HL-60 (cell line): Measurements from ENCODE around the gene SNTG2.

Source experiments
- GABPA ChIP-seq: IDR thresholded peaks from 2 replicates; pipeline ENCODE4 v1.6.1; 2012; ENCODE audit warnings: low read depth
- POLR2AphosphoS5 ChIP-seq: IDR thresholded peaks from 2 replicates; pipeline ENCODE4 v1.6.1; 2012; ENCODE audit warnings: low read depth
- SPI1 ChIP-seq: IDR thresholded peaks from 2 replicates; pipeline ENCODE4 v1.6.1; 2012; ENCODE audit warnings: low read depth, mild to moderate bottlenecking, borderline replicate concordance
- TF ChIP-seq, protein P1 (sequence below): IDR thresholded peaks from one replicate; pipeline ENCODE4 v1.5.1; 2011; ENCODE audit warnings: low read length, control low read depth, inconsistent platforms; ENCODE audit not compliant: insufficient read depth
- TF ChIP-seq, protein P2 (sequence below): IDR thresholded peaks from 2 replicates; pipeline ENCODE4 v1.6.1; 2012; ENCODE audit warnings: low read depth; ENCODE audit not compliant: insufficient replicate concordance

DNA sequence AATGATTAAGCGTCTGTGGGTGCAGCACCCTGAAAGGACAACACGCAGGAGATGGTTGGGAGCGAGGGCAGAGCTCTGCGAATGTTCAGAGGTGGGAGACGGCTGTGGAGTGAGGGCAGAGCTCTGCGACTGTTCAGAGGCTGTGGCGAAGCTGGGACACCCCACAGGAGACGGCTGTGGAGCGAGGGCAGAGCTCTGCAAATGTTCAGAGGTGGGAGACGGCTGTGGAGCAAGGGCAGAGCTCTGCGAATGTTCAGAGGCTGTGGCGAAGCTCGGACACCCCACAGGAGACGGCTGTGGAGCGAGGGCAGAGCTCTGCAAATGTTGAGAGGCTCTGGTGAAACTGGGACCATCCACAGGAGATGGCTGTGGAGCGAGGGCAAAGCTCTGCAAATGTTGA is 40.0 kb upstream of the SNTG2 start:
- TF ChIP-seq, protein P1, sequence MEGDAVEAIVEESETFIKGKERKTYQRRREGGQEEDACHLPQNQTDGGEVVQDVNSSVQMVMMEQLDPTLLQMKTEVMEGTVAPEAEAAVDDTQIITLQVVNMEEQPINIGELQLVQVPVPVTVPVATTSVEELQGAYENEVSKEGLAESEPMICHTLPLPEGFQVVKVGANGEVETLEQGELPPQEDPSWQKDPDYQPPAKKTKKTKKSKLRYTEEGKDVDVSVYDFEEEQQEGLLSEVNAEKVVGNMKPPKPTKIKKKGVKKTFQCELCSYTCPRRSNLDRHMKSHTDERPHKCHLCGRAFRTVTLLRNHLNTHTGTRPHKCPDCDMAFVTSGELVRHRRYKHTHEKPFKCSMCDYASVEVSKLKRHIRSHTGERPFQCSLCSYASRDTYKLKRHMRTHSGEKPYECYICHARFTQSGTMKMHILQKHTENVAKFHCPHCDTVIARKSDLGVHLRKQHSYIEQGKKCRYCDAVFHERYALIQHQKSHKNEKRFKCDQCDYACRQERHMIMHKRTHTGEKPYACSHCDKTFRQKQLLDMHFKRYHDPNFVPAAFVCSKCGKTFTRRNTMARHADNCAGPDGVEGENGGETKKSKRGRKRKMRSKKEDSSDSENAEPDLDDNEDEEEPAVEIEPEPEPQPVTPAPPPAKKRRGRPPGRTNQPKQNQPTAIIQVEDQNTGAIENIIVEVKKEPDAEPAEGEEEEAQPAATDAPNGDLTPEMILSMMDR = no peak
- no peak for TF ChIP-seq POLR2AphosphoS5
- no peak for TF ChIP-seq SPI1
- TF ChIP-seq, protein P2, sequence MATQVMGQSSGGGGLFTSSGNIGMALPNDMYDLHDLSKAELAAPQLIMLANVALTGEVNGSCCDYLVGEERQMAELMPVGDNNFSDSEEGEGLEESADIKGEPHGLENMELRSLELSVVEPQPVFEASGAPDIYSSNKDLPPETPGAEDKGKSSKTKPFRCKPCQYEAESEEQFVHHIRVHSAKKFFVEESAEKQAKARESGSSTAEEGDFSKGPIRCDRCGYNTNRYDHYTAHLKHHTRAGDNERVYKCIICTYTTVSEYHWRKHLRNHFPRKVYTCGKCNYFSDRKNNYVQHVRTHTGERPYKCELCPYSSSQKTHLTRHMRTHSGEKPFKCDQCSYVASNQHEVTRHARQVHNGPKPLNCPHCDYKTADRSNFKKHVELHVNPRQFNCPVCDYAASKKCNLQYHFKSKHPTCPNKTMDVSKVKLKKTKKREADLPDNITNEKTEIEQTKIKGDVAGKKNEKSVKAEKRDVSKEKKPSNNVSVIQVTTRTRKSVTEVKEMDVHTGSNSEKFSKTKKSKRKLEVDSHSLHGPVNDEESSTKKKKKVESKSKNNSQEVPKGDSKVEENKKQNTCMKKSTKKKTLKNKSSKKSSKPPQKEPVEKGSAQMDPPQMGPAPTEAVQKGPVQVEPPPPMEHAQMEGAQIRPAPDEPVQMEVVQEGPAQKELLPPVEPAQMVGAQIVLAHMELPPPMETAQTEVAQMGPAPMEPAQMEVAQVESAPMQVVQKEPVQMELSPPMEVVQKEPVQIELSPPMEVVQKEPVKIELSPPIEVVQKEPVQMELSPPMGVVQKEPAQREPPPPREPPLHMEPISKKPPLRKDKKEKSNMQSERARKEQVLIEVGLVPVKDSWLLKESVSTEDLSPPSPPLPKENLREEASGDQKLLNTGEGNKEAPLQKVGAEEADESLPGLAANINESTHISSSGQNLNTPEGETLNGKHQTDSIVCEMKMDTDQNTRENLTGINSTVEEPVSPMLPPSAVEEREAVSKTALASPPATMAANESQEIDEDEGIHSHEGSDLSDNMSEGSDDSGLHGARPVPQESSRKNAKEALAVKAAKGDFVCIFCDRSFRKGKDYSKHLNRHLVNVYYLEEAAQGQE = no peak
- TF ChIP-seq GABPA = no peak
